Endothelial cell of umbilical vein (primary cell): ENCODE data around the gene CACNA1A. TPM values are rescaled to one million over a fixed set of nuclear protein-coding genes. Genes with fewer than 3 reads are reported as not detected.

Experiments
- BruUV-seq: library from RNA; stranded (reverse); fragments of 400-500 nt; replicated peaks from 2 replicates; lab custom pipeline; 2021; lab: Mats Ljungman, UMichigan
- CTCF ChIA-PET: fragments of 300-600, 350-600 bp; sonication (Branson Sonifier 250); formaldehyde crosslinking; loops from one replicate; lab custom pipeline; 2021; ENCODE audit warnings: antibody characterized with exemption, inconsistent platforms; lab: Charles Lee
- POLR2A ChIA-PET: fragments of 300-600, 350-600 bp; sonication (Branson Sonifier 250); formaldehyde crosslinking; loops from one replicate; lab custom pipeline; 2021; ENCODE audit warnings: antibody characterized with exemption, inconsistent platforms; lab: Charles Lee
- DNase-seq: peaks from one replicate; pipeline ENCODE4 v3.0.0-alpha.2; 2011; ENCODE audit warnings: low read depth, low spot score
- FAIRE-seq: peaks from 2 replicates; lab custom pipeline; 2011; peaks lifted over from hg19 to GRCh38; lab: Jason Lieb, UNC
- H2AFZ ChIP-seq: 2 replicates; pipeline ENCODE4 v1.6.0; 2012; ENCODE audit warnings: low read depth, low read length, control low read depth, inconsistent platforms
- H3K27ac ChIP-seq: 2 replicates; pipeline ENCODE4 v1.5.1; 2011; ENCODE audit warnings: low read depth, mild to moderate bottlenecking, control low read depth, low read length, moderate library complexity; ENCODE audit not compliant: insufficient read depth
- H3K27me3 ChIP-seq, 2 experiments: 2 replicates each; pipeline versions ENCODE4 v1.6.0 to v1.6.1; 2011; ENCODE audit warnings: low read length in 2 of 2, mixed read lengths in 1 of 2; ENCODE audit not compliant: control insufficient read depth in 2 of 2, insufficient read depth in 2 of 2
- H3K36me3 ChIP-seq, 2 experiments: 2 replicates in 1 of 2; 3 replicates in 1 of 2; pipeline ENCODE4 v1.5.1; 2011; ENCODE audit warnings: low read length in 2 of 2, mild to moderate bottlenecking in 1 of 2, moderate library complexity in 1 of 2; ENCODE audit not compliant: control insufficient read depth in 2 of 2, insufficient read depth in 2 of 2; ENCODE audit errors: extremely low read depth in 1 of 2
- H3K4me1 ChIP-seq: 3 replicates; pipeline ENCODE4 v1.5.1; 2011; ENCODE audit warnings: mild to moderate bottlenecking, low read length; ENCODE audit not compliant: control insufficient read depth, insufficient read depth; ENCODE audit errors: extremely low read depth
- H3K4me2 ChIP-seq: 2 replicates; pipeline ENCODE4 v1.6.1; 2011; ENCODE audit warnings: low read length, control low read depth, mixed read lengths; ENCODE audit not compliant: insufficient read depth
- H3K4me3 ChIP-seq, 3 experiments: fragments of 200-600 bp in 1 of 3; sonication (generic), shearing (Covaris generic) in 1 of 3; replicated peaks in 1 of 3; 2 replicates each; pipeline ENCODE4 v1.5.1; 2011 to 2016; ENCODE audit warnings: control low read depth in 3 of 3, low read length in 3 of 3, mild to moderate bottlenecking in 2 of 3, inconsistent platforms in 1 of 3, low read depth in 1 of 3, moderate library complexity in 1 of 3; ENCODE audit not compliant: insufficient read depth in 1 of 3
- H3K79me2 ChIP-seq: 2 replicates; pipeline ENCODE4 v1.6.0; 2012; ENCODE audit warnings: low read length, inconsistent platforms; ENCODE audit not compliant: control insufficient read depth, insufficient read depth
- H3K9ac ChIP-seq: replicated peaks from 2 replicates; pipeline ENCODE3; 2011; ENCODE audit warnings: low read length, control low read depth; ENCODE audit not compliant: insufficient read depth; ENCODE audit errors: extremely low read depth
- H3K9me1 ChIP-seq: replicated peaks from 3 replicates; pipeline ENCODE4 v1.6.0; 2011; ENCODE audit warnings: mild to moderate bottlenecking, low read length; ENCODE audit not compliant: control insufficient read depth, insufficient read depth; ENCODE audit errors: extremely low read depth
- H3K9me3 ChIP-seq: replicated peaks from 2 replicates; pipeline ENCODE4 v1.5.1; 2012; ENCODE audit warnings: low read length, inconsistent platforms; ENCODE audit not compliant: control insufficient read depth, insufficient read depth
- H4K20me1 ChIP-seq: replicated peaks from 2 replicates; pipeline ENCODE3; 2011; ENCODE audit warnings: mild to moderate bottlenecking, low read length; ENCODE audit not compliant: control insufficient read depth, insufficient read depth; ENCODE audit errors: extremely low read depth
- FOS ChIP-seq: IDR thresholded peaks from 2 replicates; pipeline ENCODE4 v1.6.1; 2011; ENCODE audit warnings: mild to moderate bottlenecking, low read length, moderate library complexity, borderline replicate concordance; ENCODE audit not compliant: insufficient read depth
- JUN ChIP-seq: IDR thresholded peaks from 2 replicates; pipeline ENCODE4 v1.6.1; 2011; ENCODE audit warnings: borderline replicate concordance, low read depth; ENCODE audit not compliant: insufficient read length, insufficient read depth
- POLR2A ChIP-seq: IDR thresholded peaks from 2 replicates; pipeline ENCODE4 v1.6.1; 2012; ENCODE audit warnings: low read depth, mild to moderate bottlenecking, control low read depth, low read length
- dilution Hi-C: fragments of 300-500 bp; cut with MboI; formaldehyde crosslinking; loops from one replicate; pipeline ENCODE4 v1.15.0; 2019; ENCODE audit warnings: low sequenced_read_pairs; ENCODE audit not compliant: extremely low pct_ligation_motif_present
- intact Hi-C: fragments of 100-400 bp; cut with micrococcal nuclease; formaldehyde crosslinking; loops from one replicate; pipeline ENCODE4 v1.10.0; 2022
- polyA plus RNA-seq, 4 experiments: library from polyadenylated mRNA; depleted of rRNA in 3 of 4; stranded (reverse) in 3 of 4; unstranded in 1 of 4; fragments of >200 nt; gene quantifications; 2 replicates each; pipeline versions ENCODE4 v1.2.1 to v1.2.3, GENCODE V29; 2011 to 2012; ENCODE audit warnings: missing spikeins in 1 of 4
- total RNA-seq: library from RNA; stranded (reverse); gene quantifications from 2 replicates; pipeline ENCODE4 v1.2.3, GENCODE V29; 2021
- TF ChIP-seq, protein P1 (sequence below): IDR thresholded peaks from 2 replicates; pipeline ENCODE4 v1.6.1; 2011; ENCODE audit not compliant: insufficient read depth, insufficient read length

The CACNA1A gene
- total and polyA plus RNA-seq, 2 donors (not counting 3 experiments of a cell fraction or from before 2014, with no cell fraction given): 0.17 to 0.38 TPM

DNA sequence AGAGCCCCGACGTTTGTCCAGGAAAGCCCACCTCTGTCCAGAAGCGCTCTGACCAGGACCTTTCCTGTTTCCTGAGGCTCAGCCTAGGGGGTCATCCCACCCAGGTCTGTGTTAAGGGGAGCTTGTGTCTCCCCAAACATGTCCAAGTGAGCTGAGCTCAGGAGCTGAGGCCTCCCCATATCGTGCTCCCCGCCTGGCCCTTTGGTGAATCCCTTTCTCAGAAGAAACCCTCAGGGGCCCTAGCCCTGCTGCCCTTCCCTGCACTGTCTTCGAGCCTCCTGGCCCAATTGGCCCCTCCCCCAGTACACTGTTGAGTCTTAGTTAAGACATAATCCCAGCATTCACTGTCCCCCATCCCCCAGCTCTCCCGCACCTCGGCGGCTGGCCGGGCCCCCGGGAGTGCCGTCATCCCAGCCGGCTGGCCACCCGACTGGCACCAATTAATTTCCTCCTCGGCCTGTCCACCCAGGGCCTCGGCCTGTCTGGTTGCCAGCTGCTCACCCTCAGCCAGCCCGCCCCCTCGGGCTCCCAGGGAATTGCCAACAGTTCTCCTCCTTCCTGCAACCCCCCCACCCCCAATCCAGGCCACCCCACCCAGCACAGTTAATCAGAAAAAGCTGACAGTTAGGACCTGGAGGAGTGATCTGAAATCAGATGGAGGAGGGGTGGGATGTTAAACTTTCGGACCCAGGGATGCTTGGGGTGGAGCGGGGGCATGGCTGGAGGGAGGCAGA, 342.5 kb downstream of the CACNA1A start:
- peak overlapping the region; percentile 84 for H3K9ac ChIP-seq
- ChIA-PET POLR2A (interaction anchor here (2.8 to 3.3 kb wide), 2 partner anchors 8 to 11 kb away, joined by 21 to 25 read pairs; no protein-coding TSS in a partner anchor), CTCF (interaction anchor here (1.0 to 2.8 kb wide), 15 partner anchors 8 to 186 kb away, joined by 3 to 24 read pairs (median 4); partner anchors contain the start of genes IER2 and STX10)
- DNase-seq: peak; percentile 67
- no peaks in the 10 kb centered on the region for H3K36me3 ChIP-seq
- peak overlapping the region; percentile 51 for H3K4me2 ChIP-seq
- no TSS peak for BruUV-seq
- no peaks in the 10 kb centered on the region for H3K79me2 ChIP-seq
- no peaks in the 10 kb centered on the region for H3K9me1 ChIP-seq
- no peaks in the 10 kb centered on the region for H4K20me1 ChIP-seq
- intact Hi-C loops: loop anchor here (1.0 kb wide), 2 partner anchors 8 to 11 kb away; no protein-coding TSS in a partner anchor
- dilution Hi-C loops: no loop called here
- no peak overlapping the region for H3K4me3 ChIP-seq
- peaks cover 46% of the 10 kb centered on the region for H3K4me1 ChIP-seq
- peak; percentile 59 for FAIRE-seq
- H2AFZ ChIP-seq: no peak overlapping the region
- H3K27me3 ChIP-seq: no peaks in the 10 kb centered on the region
- TF ChIP-seq FOS: no peak
- TF ChIP-seq, protein P1, sequence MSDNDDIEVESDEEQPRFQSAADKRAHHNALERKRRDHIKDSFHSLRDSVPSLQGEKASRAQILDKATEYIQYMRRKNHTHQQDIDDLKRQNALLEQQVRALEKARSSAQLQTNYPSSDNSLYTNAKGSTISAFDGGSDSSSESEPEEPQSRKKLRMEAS: no peak
- no peak for TF ChIP-seq JUN
- TF ChIP-seq POLR2A: no peak
- no peaks in the 10 kb centered on the region for H3K9me3 ChIP-seq
- H3K27ac ChIP-seq: peak overlapping the region; percentile 99
